Neutrophil (primary cell): ENCODE results near the gene CD44.

Source experiments
- H3K27ac ChIP-seq: fragments of 200-600 bp; sonication (generic); 2 replicates; pipeline ENCODE4 v1.5.1; 2016; ENCODE audit warnings: mild to moderate bottlenecking, moderate library complexity
- H3K27me3 ChIP-seq: fragments of 200-600 bp; sonication (generic); 2 replicates; pipeline ENCODE4 v1.6.0; 2016; ENCODE audit warnings: mild to moderate bottlenecking
- H3K36me3 ChIP-seq: fragments of 200-600 bp; sonication (generic); 2 replicates; pipeline ENCODE4 v1.5.1; 2017
- H3K4me1 ChIP-seq, 2 experiments: fragments of 200-600 bp in 1 of 2; sonication (generic) in 1 of 2; 1 replicate in 1 of 2; 2 replicates in 1 of 2; pipeline versions ENCODE4 v1.5.1 to v1.6.1; 2013 to 2016; ENCODE audit warnings: low read depth in 1 of 2, low read length in 1 of 2, mild to moderate bottlenecking in 1 of 2, moderate library complexity in 1 of 2; ENCODE audit not compliant: control insufficient read depth in 1 of 2, insufficient read depth in 1 of 2
- H3K4me3 ChIP-seq, 2 experiments: fragments of 200-600 bp in 1 of 2; sonication (generic) in 1 of 2; 1 replicate in 1 of 2; 2 replicates in 1 of 2; pipeline ENCODE4 v1.5.1; 2013 to 2016; ENCODE audit warnings: low read depth in 1 of 2, low read length in 1 of 2, mild to moderate bottlenecking in 1 of 2, moderate library complexity in 1 of 2
- H3K9me3 ChIP-seq: fragments of 200-600 bp; sonication (generic); 2 replicates; pipeline ENCODE4 v1.5.1; 2016
- TF ChIP-seq, protein P1 (sequence below): fragments of 200-600 bp; sonication (generic); IDR thresholded peaks from 2 replicates; pipeline ENCODE4 v1.5.1; 2016; ENCODE audit warnings: antibody characterized with exemption

CD44 gene

GRCh38 chr11:35228328-35228725 is 89.4 kb downstream of the CD44 start:
- TF ChIP-seq, protein P1, sequence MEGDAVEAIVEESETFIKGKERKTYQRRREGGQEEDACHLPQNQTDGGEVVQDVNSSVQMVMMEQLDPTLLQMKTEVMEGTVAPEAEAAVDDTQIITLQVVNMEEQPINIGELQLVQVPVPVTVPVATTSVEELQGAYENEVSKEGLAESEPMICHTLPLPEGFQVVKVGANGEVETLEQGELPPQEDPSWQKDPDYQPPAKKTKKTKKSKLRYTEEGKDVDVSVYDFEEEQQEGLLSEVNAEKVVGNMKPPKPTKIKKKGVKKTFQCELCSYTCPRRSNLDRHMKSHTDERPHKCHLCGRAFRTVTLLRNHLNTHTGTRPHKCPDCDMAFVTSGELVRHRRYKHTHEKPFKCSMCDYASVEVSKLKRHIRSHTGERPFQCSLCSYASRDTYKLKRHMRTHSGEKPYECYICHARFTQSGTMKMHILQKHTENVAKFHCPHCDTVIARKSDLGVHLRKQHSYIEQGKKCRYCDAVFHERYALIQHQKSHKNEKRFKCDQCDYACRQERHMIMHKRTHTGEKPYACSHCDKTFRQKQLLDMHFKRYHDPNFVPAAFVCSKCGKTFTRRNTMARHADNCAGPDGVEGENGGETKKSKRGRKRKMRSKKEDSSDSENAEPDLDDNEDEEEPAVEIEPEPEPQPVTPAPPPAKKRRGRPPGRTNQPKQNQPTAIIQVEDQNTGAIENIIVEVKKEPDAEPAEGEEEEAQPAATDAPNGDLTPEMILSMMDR, result no peak
- Histone ChIP-seq H3K9me3 (no peaks in the 10 kb centered on the region), H3K4me3 (peak overlapping the region; percentile 20 to 26), H3K27me3 (no peaks in the 10 kb centered on the region), H3K4me1 (peaks cover 41 to 51% of the 10 kb centered on the region in 2 experiments), H3K27ac (peak overlapping the region; percentile 84), H3K36me3 (peaks cover 62% of the 10 kb centered on the region)

DNA sequence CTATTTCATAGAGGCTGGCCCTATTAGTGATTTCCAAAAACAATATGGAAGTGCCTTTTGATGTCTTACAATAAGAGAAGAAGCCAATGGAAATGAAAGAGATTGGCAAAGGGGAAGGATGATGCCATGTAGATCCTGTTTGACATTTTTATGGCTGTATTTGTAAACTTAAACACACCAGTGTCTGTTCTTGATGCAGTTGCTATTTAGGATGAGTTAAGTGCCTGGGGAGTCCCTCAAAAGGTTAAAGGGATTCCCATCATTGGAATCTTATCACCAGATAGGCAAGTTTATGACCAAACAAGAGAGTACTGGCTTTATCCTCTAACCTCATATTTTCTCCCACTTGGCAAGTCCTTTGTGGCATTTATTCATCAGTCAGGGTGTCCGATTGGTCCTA is 91.4 kb downstream of the CD44 start:
- H3K4me3 ChIP-seq, result no peak overlapping the region
- H3K27ac ChIP-seq, result peak overlapping the region; percentile 24
- TF ChIP-seq, protein P1, result no peak
- H3K9me3 ChIP-seq, result no peaks in the 10 kb centered on the region
- H3K4me1 ChIP-seq, result peaks cover 40 to 51% of the 10 kb centered on the region in 2 experiments
- no peaks in the 10 kb centered on the region for H3K27me3 ChIP-seq
- peaks cover 42% of the 10 kb centered on the region for H3K36me3 ChIP-seq

- TF ChIP-seq, protein P1, result no peak
- H3K4me1 ChIP-seq, result peaks cover 43 to 52% of the 10 kb centered on the region in 2 experiments
- no peaks in the 10 kb centered on the region for H3K27me3 ChIP-seq
- H3K36me3 ChIP-seq, result peaks cover 33% of the 10 kb centered on the region
- H3K27ac ChIP-seq, result peak overlapping the region; percentile 24
- no peak overlapping the region for H3K4me3 ChIP-seq
- no peaks in the 10 kb centered on the region for H3K9me3 ChIP-seq
Measured at GRCh38 chr11:35231076-35231860, 92.3 kb downstream of the CD44 start.

GRCh38 chr11:35232891-35233330 is 93.9 kb downstream of the CD44 start:
- H3K27me3 ChIP-seq, result no peaks in the 10 kb centered on the region
- TF ChIP-seq, protein P1, result no peak
- H3K9me3 ChIP-seq, result no peaks in the 10 kb centered on the region
- H3K36me3 ChIP-seq, result peaks cover 30% of the 10 kb centered on the region
- no peak overlapping the region for H3K27ac ChIP-seq
- H3K4me3 ChIP-seq, result no peak overlapping the region
- H3K4me1 ChIP-seq, result peaks cover 41 to 52% of the 10 kb centered on the region in 2 experiments

GRCh38 chr11:35233518-35233917 is 94.5 kb downstream of the CD44 start:
- H3K36me3 ChIP-seq, result peaks cover 30% of the 10 kb centered on the region
- H3K27ac ChIP-seq, result no peak overlapping the region
- H3K27me3 ChIP-seq, result no peaks in the 10 kb centered on the region
- H3K4me3 ChIP-seq, result no peak overlapping the region
- no peaks in the 10 kb centered on the region for H3K9me3 ChIP-seq
- peaks cover 41 to 50% of the 10 kb centered on the region in 2 experiments for H3K4me1 ChIP-seq
- TF ChIP-seq, protein P1, result no peak
